Stimulated activated CD4-positive, alpha-beta T cell treated with anti-CD3 and anti-CD28 coated beads, Interleukin-1b, Interleukin-23, amount 100 ng/mL, for 48 hours (primary cell): Measurements from ENCODE around the gene DOCK2.

Experiments
- DNase-seq: peaks from one replicate; pipeline ENCODE4 v3.0.0-alpha.2; 2020

Gene DOCK2

GRCh38 chr5:169873642-169874041, 236.6 kb downstream of the DOCK2 start:
- no peak for DNase-seq

GRCh38 chr5:169874621-169875020, 237.5 kb downstream of the DOCK2 start:
- no peak for DNase-seq

GRCh38 chr5:169875091-169875728, 238.1 kb downstream of the DOCK2 start:
- no peak for DNase-seq

- DNase-seq: no peak
These were observed 238.7 kb downstream of the DOCK2 start for GRCh38 chr5:169875731-169876130.

GRCh38 chr5:169876386-169876785, 239.3 kb downstream of the DOCK2 start:
- DNase-seq: no peak

- DNase-seq: no peak
These were observed 243.1 kb downstream of the DOCK2 start for GRCh38 chr5:169880012-169880663.

- DNase-seq: no peak
These were observed 243.7 kb downstream of the DOCK2 start for GRCh38 chr5:169880785-169881184.

- DNase-seq: no peak
These were observed 244.7 kb downstream of the DOCK2 start for GRCh38 chr5:169881702-169882303.

GRCh38 chr5:169886033-169886432, 249.0 kb downstream of the DOCK2 start:
- no peak for DNase-seq

- no peak for DNase-seq
These were observed 249.6 kb downstream of the DOCK2 start for GRCh38 chr5:169886677-169887076.

- DNase-seq: no peak
These were observed 252.5 kb downstream of the DOCK2 start for GRCh38 chr5:169889572-169889971.

- no peak for DNase-seq
These were observed 255.9 kb downstream of the DOCK2 start for GRCh38 chr5:169893010-169893409.

GRCh38 chr5:169893571-169893970, 256.5 kb downstream of the DOCK2 start:
- DNase-seq: no peak

GRCh38 chr5:169895926-169896325, 258.9 kb downstream of the DOCK2 start:
- DNase-seq: no peak

- no peak for DNase-seq
These were observed 260.4 kb downstream of the DOCK2 start for GRCh38 chr5:169897481-169897880.

- no peak for DNase-seq
These were observed 264.8 kb downstream of the DOCK2 start for GRCh38 chr5:169901896-169902295.

GRCh38 chr5:169904059-169904458, 267.0 kb downstream of the DOCK2 start:
- no peak for DNase-seq

- DNase-seq: no peak
These were observed 267.4 kb downstream of the DOCK2 start for GRCh38 chr5:169904508-169904907.

- no peak for DNase-seq
These were observed 267.9 kb downstream of the DOCK2 start for GRCh38 chr5:169905017-169905416.

GRCh38 chr5:169906745-169907649, 269.9 kb downstream of the DOCK2 start:
- DNase-seq: no peak

- no peak for DNase-seq
These were observed 271.8 kb downstream of the DOCK2 start for GRCh38 chr5:169908864-169909263.

GRCh38 chr5:169909945-169910344, 272.9 kb downstream of the DOCK2 start:
- no peak for DNase-seq

- no peak for DNase-seq
These were observed 273.3 kb downstream of the DOCK2 start for GRCh38 chr5:169910393-169910792.
